SH-SY5Y (cell line): ENCODE data around the gene PPP3CA.

ENCODE experiments used
- GATA2 ChIP-seq: IDR thresholded peaks from 2 replicates; pipeline ENCODE4 v1.6.1; 2011; ENCODE audit warnings: mild to moderate bottlenecking, low read depth, low read length
- GATA3 ChIP-seq: IDR thresholded peaks from 2 replicates; pipeline ENCODE4 v1.6.1; 2011; ENCODE audit warnings: low read depth, mild to moderate bottlenecking, low read length, moderate library complexity

DNA sequence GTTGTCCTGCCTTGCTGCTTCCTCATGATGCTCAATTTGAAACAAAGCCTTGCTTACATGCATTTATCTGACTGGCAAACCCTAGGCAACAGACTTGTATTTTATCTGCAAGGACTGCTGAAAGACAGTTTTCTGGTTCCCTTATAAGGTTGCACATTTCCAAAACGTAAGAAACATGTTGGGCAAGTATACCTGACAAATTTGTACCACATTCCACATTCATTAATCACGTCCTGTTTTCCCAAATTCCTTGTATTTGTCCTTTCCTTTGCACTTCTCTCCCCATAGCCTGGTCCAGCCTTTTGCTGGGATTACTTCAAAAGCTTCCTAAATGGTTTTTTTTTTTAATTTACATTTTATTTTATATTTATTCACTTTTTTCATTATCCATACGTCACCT, 310.1 kb downstream of the PPP3CA start:
- TF ChIP-seq GATA2 (no peak), GATA3 (no peak)
